Measurements from ENCODE around the gene KCTD5.

KCTD5 gene

DNA sequence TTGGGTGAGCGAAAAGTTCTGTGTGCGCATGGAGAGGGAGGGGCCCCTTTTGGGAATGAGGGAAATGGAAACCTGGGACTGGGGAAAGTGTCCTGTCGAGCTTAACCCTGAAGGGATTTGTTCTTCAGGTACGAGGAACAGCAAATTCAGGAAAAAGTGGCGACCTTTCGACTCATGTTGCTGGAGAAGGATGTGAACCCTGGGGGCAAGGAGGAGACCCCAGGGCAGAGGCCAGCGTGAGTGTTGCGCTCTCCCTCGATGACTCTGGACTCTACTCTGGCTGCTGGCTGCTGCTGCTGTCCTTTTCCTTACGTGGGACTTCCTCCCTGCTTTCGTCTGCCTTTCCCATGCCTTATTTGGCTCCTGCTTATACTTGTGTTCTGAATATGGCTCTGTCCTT is 75.0 kb downstream of the KCTD5 start:
- intact Hi-C loops (cut with DNase I; ENCODE audit: low total_unique reads): no loop called here
- peaks cover 0 to 44% (median 29%) of the 10 kb centered on the region in 4 donors for H3K4me1 ChIP-seq

More for the DNA sequence above, 75.0 kb downstream of the KCTD5 start:
- H3K4me3 ChIP-seq: no peak overlapping the region
- peaks cover 52 to 64% (median 52%) of the 10 kb centered on the region in 3 donors for H3K36me3 ChIP-seq
- H3K27me3 ChIP-seq: no peaks in the 10 kb centered on the region
- no peak for DNase-seq
- TF ChIP-seq, protein P1, sequence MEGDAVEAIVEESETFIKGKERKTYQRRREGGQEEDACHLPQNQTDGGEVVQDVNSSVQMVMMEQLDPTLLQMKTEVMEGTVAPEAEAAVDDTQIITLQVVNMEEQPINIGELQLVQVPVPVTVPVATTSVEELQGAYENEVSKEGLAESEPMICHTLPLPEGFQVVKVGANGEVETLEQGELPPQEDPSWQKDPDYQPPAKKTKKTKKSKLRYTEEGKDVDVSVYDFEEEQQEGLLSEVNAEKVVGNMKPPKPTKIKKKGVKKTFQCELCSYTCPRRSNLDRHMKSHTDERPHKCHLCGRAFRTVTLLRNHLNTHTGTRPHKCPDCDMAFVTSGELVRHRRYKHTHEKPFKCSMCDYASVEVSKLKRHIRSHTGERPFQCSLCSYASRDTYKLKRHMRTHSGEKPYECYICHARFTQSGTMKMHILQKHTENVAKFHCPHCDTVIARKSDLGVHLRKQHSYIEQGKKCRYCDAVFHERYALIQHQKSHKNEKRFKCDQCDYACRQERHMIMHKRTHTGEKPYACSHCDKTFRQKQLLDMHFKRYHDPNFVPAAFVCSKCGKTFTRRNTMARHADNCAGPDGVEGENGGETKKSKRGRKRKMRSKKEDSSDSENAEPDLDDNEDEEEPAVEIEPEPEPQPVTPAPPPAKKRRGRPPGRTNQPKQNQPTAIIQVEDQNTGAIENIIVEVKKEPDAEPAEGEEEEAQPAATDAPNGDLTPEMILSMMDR (IDR thresholded peaks at IDR 0.05): no peak
- no peaks in the 10 kb centered on the region for H3K9me3 ChIP-seq
- H3K27ac ChIP-seq: no peak overlapping the region
